K562 (cell line): ENCODE results near the gene DCTN2.

Experiments used
- CAMTA2 ChIP-seq: fragments of 250-450 bp; sonication (Bioruptor Pico); conservative IDR thresholded peaks from 2 replicates; pipeline ENCODE4 v1.5.1; 2022
- GABPA ChIP-seq: fragments of 200-800 bp; sonication (Bioruptor generic); conservative IDR thresholded peaks from 2 replicates; pipeline ENCODE4 v1.6.1; 2016; ENCODE audit warnings: low read depth, missing genetic modification characterization, missing compliant biosample characterization
- IRF2 ChIP-seq: sonication (generic); formaldehyde crosslinking; IDR thresholded peaks from 2 replicates; pipeline ENCODE4 v1.8.1; 2022; ENCODE audit warnings: mild to moderate bottlenecking, missing genetic modification reagents
- TF ChIP-seq, protein P1 (sequence below): sonication (generic); formaldehyde crosslinking; IDR thresholded peaks from 2 replicates; pipeline ENCODE4 v1.9.0; 2022; ENCODE audit warnings: mild to moderate bottlenecking, missing genetic modification reagents

DNA sequence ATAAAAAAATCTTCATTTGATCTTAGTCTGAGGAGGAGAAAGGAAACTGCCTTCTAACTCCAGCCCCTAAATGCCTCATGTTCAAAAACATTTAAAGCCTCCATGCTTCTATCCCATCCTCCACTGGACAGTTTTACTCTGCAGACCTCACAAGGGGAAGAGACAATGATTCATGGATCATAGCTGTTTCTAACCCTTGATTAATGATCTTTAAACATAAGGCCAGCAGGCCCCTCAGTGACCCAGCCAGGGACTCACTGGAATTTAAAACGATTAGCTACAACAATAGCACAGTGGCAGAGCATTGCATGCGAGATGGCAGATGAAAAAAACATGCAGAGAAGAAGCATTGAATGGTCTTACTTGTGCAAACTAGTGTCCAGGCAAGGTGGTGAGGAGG lies 6.0 kb downstream of the DCTN2 start:
- TF ChIP-seq IRF2 (CRISPR knock-in tag), result no peak
- TF ChIP-seq, protein P1, sequence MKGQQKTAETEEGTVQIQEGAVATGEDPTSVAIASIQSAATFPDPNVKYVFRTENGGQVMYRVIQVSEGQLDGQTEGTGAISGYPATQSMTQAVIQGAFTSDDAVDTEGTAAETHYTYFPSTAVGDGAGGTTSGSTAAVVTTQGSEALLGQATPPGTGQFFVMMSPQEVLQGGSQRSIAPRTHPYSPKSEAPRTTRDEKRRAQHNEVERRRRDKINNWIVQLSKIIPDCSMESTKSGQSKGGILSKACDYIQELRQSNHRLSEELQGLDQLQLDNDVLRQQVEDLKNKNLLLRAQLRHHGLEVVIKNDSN (CRISPR knock-in tag), result no peak
- no peak for TF ChIP-seq GABPA (tag)
- no peak for TF ChIP-seq CAMTA2 (CRISPR knock-in tag)
